Measurements from ENCODE around the gene ASB3. TPM values are rescaled to one million over a fixed set of nuclear protein-coding genes. Genes with fewer than 3 reads are reported as not detected.

Gene ASB3
- polyA plus RNA-seq, 2 donors = 5.8 to 8.0 TPM

- no peak overlapping the region for H3K4me3 ChIP-seq (ENCODE audit: low read depth in 1 of 2, low read length in 2 of 2)
- H3K27ac ChIP-seq (ENCODE audit: low read depth in 2 of 2, low read length in 1 of 2) = no peak overlapping the region
- no peaks in the 10 kb centered on the region for H3K9me3 ChIP-seq (ENCODE audit: control insufficient read depth in 2 of 2, insufficient read depth in 1 of 2, low read depth in 1 of 2, low read length in 1 of 2)
- 89% methylated on average over 6 of the region's 6 CpGs for WGBS, 2 donors
- H3K36me3 ChIP-seq (ENCODE audit: control insufficient read depth in 2 of 2, insufficient read depth in 2 of 2, low read length in 1 of 2) = no peaks in the 10 kb centered on the region
- no peaks in the 10 kb centered on the region for H3K27me3 ChIP-seq (ENCODE audit: control insufficient read depth in 1 of 2, insufficient read depth in 2 of 2, low read length in 2 of 2)
- H3K4me1 ChIP-seq (ENCODE audit: control insufficient read depth in 2 of 2, insufficient read depth in 2 of 2, low read length in 1 of 2) = no peaks in the 10 kb centered on the region
Observed at GRCh38 chr2:53821810-53822209, 35.1 kb upstream of the ASB3 start.

GRCh38 chr2:53820711-53821110 lies 34.0 kb upstream of the ASB3 start:
- no peak overlapping the region for H3K4me3 ChIP-seq (ENCODE audit: low read depth in 1 of 2, low read length in 2 of 2)
- WGBS, 2 donors = 88 to 89% methylated on average over 4 of the region's 4 CpGs
- H3K9me3 ChIP-seq (ENCODE audit: control insufficient read depth in 2 of 2, insufficient read depth in 1 of 2, low read depth in 1 of 2, low read length in 1 of 2) = no peaks in the 10 kb centered on the region
- no peak overlapping the region for H3K27ac ChIP-seq (ENCODE audit: low read depth in 2 of 2, low read length in 1 of 2)
- H3K27me3 ChIP-seq (ENCODE audit: control insufficient read depth in 1 of 2, insufficient read depth in 2 of 2, low read length in 2 of 2) = no peaks in the 10 kb centered on the region
- H3K36me3 ChIP-seq (ENCODE audit: control insufficient read depth in 2 of 2, insufficient read depth in 2 of 2, low read length in 1 of 2) = no peaks in the 10 kb centered on the region
- H3K4me1 ChIP-seq (ENCODE audit: control insufficient read depth in 2 of 2, insufficient read depth in 2 of 2, low read length in 1 of 2) = no peaks in the 10 kb centered on the region

GRCh38 chr2:53820048-53820447 lies 33.3 kb upstream of the ASB3 start:
- Histone ChIP-seq H3K4me3 (ENCODE audit: low read depth in 1 of 2, low read length in 2 of 2) (no peak overlapping the region), H3K27me3 (ENCODE audit: control insufficient read depth in 1 of 2, insufficient read depth in 2 of 2, low read length in 2 of 2) (no peaks in the 10 kb centered on the region), H3K9me3 (ENCODE audit: control insufficient read depth in 2 of 2, insufficient read depth in 1 of 2, low read depth in 1 of 2, low read length in 1 of 2) (no peaks in the 10 kb centered on the region), H3K4me1 (ENCODE audit: control insufficient read depth in 2 of 2, insufficient read depth in 2 of 2, low read length in 1 of 2) (no peaks in the 10 kb centered on the region), H3K36me3 (ENCODE audit: control insufficient read depth in 2 of 2, insufficient read depth in 2 of 2, low read length in 1 of 2) (no peaks in the 10 kb centered on the region), H3K27ac (ENCODE audit: low read depth in 2 of 2, low read length in 1 of 2) (no peak overlapping the region)
- 91 to 94% methylated on average over 9 of the region's 9 CpGs for WGBS, 2 donors

GRCh38 chr2:53819634-53820033 lies 32.9 kb upstream of the ASB3 start:
- 77 to 86% methylated on average over 4 of the region's 4 CpGs for WGBS, 2 donors
- H3K27me3 ChIP-seq (ENCODE audit: control insufficient read depth in 1 of 2, insufficient read depth in 2 of 2, low read length in 2 of 2) = no peaks in the 10 kb centered on the region
- H3K9me3 ChIP-seq (ENCODE audit: control insufficient read depth in 2 of 2, insufficient read depth in 1 of 2, low read depth in 1 of 2, low read length in 1 of 2) = no peaks in the 10 kb centered on the region
- no peaks in the 10 kb centered on the region for H3K4me1 ChIP-seq (ENCODE audit: control insufficient read depth in 2 of 2, insufficient read depth in 2 of 2, low read length in 1 of 2)
- no peaks in the 10 kb centered on the region for H3K36me3 ChIP-seq (ENCODE audit: control insufficient read depth in 2 of 2, insufficient read depth in 2 of 2, low read length in 1 of 2)
- no peak overlapping the region for H3K27ac ChIP-seq (ENCODE audit: low read depth in 2 of 2, low read length in 1 of 2)
- no peak overlapping the region for H3K4me3 ChIP-seq (ENCODE audit: low read depth in 1 of 2, low read length in 2 of 2)

GRCh38 chr2:53818854-53819435 lies 32.2 kb upstream of the ASB3 start:
- Histone ChIP-seq H3K4me3 (ENCODE audit: low read depth in 1 of 2, low read length in 2 of 2) (no peak overlapping the region), H3K36me3 (ENCODE audit: control insufficient read depth in 2 of 2, insufficient read depth in 2 of 2, low read length in 1 of 2) (no peaks in the 10 kb centered on the region), H3K27me3 (ENCODE audit: control insufficient read depth in 1 of 2, insufficient read depth in 2 of 2, low read length in 2 of 2) (no peaks in the 10 kb centered on the region), H3K4me1 (ENCODE audit: control insufficient read depth in 2 of 2, insufficient read depth in 2 of 2, low read length in 1 of 2) (no peaks in the 10 kb centered on the region), H3K27ac (ENCODE audit: low read depth in 2 of 2, low read length in 1 of 2) (no peak overlapping the region), H3K9me3 (ENCODE audit: control insufficient read depth in 2 of 2, insufficient read depth in 1 of 2, low read depth in 1 of 2, low read length in 1 of 2) (no peaks in the 10 kb centered on the region)
- 86 to 90% methylated on average over 3 of the region's 3 CpGs for WGBS, 2 donors

GRCh38 chr2:53813151-53813550 lies 26.4 kb upstream of the ASB3 start:
- Histone ChIP-seq H3K4me3 (ENCODE audit: low read depth in 1 of 2, low read length in 2 of 2) (no peak overlapping the region), H3K9me3 (ENCODE audit: control insufficient read depth in 2 of 2, insufficient read depth in 1 of 2, low read depth in 1 of 2, low read length in 1 of 2) (no peaks in the 10 kb centered on the region), H3K27ac (ENCODE audit: low read depth in 2 of 2, low read length in 1 of 2) (no peak overlapping the region), H3K4me1 (ENCODE audit: control insufficient read depth in 2 of 2, insufficient read depth in 2 of 2, low read length in 1 of 2) (no peaks in the 10 kb centered on the region), H3K36me3 (ENCODE audit: control insufficient read depth in 2 of 2, insufficient read depth in 2 of 2, low read length in 1 of 2) (no peaks in the 10 kb centered on the region), H3K27me3 (ENCODE audit: control insufficient read depth in 1 of 2, insufficient read depth in 2 of 2, low read length in 2 of 2) (no peaks in the 10 kb centered on the region)

- Histone ChIP-seq H3K4me1 (ENCODE audit: control insufficient read depth in 2 of 2, insufficient read depth in 2 of 2, low read length in 1 of 2) (no peaks in the 10 kb centered on the region), H3K36me3 (ENCODE audit: control insufficient read depth in 2 of 2, insufficient read depth in 2 of 2, low read length in 1 of 2) (no peaks in the 10 kb centered on the region), H3K9me3 (ENCODE audit: control insufficient read depth in 2 of 2, insufficient read depth in 1 of 2, low read depth in 1 of 2, low read length in 1 of 2) (no peaks in the 10 kb centered on the region), H3K4me3 (ENCODE audit: low read depth in 1 of 2, low read length in 2 of 2) (no peak overlapping the region), H3K27ac (ENCODE audit: low read depth in 2 of 2, low read length in 1 of 2) (no peak overlapping the region), H3K27me3 (ENCODE audit: control insufficient read depth in 1 of 2, insufficient read depth in 2 of 2, low read length in 2 of 2) (no peaks in the 10 kb centered on the region)
- 94 to 99% methylated on average over 3 of the region's 3 CpGs for WGBS, 2 donors
Observed at GRCh38 chr2:53811601-53812000, 24.8 kb upstream of the ASB3 start.

GRCh38 chr2:53802617-53803151 lies 15.9 kb upstream of the ASB3 start:
- Histone ChIP-seq H3K9me3 (ENCODE audit: control insufficient read depth in 2 of 2, insufficient read depth in 1 of 2, low read depth in 1 of 2, low read length in 1 of 2) (no peaks in the 10 kb centered on the region), H3K4me3 (ENCODE audit: low read depth in 1 of 2, low read length in 2 of 2) (no peak overlapping the region), H3K27me3 (ENCODE audit: control insufficient read depth in 1 of 2, insufficient read depth in 2 of 2, low read length in 2 of 2) (no peaks in the 10 kb centered on the region), H3K27ac (ENCODE audit: low read depth in 2 of 2, low read length in 1 of 2) (no peak overlapping the region), H3K36me3 (ENCODE audit: control insufficient read depth in 2 of 2, insufficient read depth in 2 of 2, low read length in 1 of 2) (peaks cover 3 to 5% of the 10 kb centered on the region in 2 donors), H3K4me1 (ENCODE audit: control insufficient read depth in 2 of 2, insufficient read depth in 2 of 2, low read length in 1 of 2) (no peaks in the 10 kb centered on the region)
- 85 to 86% methylated on average over 7 of the region's 7 CpGs for WGBS, 2 donors

- Histone ChIP-seq H3K9me3 (ENCODE audit: control insufficient read depth in 2 of 2, insufficient read depth in 1 of 2, low read depth in 1 of 2, low read length in 1 of 2) (no peaks in the 10 kb centered on the region), H3K27ac (ENCODE audit: low read depth in 2 of 2, low read length in 1 of 2) (no peak overlapping the region), H3K4me1 (ENCODE audit: control insufficient read depth in 2 of 2, insufficient read depth in 2 of 2, low read length in 1 of 2) (no peaks in the 10 kb centered on the region), H3K27me3 (ENCODE audit: control insufficient read depth in 1 of 2, insufficient read depth in 2 of 2, low read length in 2 of 2) (no peaks in the 10 kb centered on the region), H3K4me3 (ENCODE audit: low read depth in 1 of 2, low read length in 2 of 2) (no peak overlapping the region), H3K36me3 (ENCODE audit: control insufficient read depth in 2 of 2, insufficient read depth in 2 of 2, low read length in 1 of 2) (peaks cover 3 to 5% of the 10 kb centered on the region in 2 donors)
Observed at GRCh38 chr2:53801547-53801946, 14.8 kb upstream of the ASB3 start.

GRCh38 chr2:53793821-53794220 lies 7.1 kb upstream of the ASB3 start:
- H3K27me3 ChIP-seq (ENCODE audit: control insufficient read depth in 1 of 2, insufficient read depth in 2 of 2, low read length in 2 of 2) = no peaks in the 10 kb centered on the region
- 84 to 85% methylated on average over 3 of the region's 3 CpGs for WGBS, 2 donors
- no peak overlapping the region for H3K27ac ChIP-seq (ENCODE audit: low read depth in 2 of 2, low read length in 1 of 2)
- no peak overlapping the region for H3K4me3 ChIP-seq (ENCODE audit: low read depth in 1 of 2, low read length in 2 of 2)
- H3K36me3 ChIP-seq (ENCODE audit: control insufficient read depth in 2 of 2, insufficient read depth in 2 of 2, low read length in 1 of 2) = peaks cover 0 to 3% of the 10 kb centered on the region in 2 donors
- H3K9me3 ChIP-seq (ENCODE audit: control insufficient read depth in 2 of 2, insufficient read depth in 1 of 2, low read depth in 1 of 2, low read length in 1 of 2) = no peaks in the 10 kb centered on the region
- H3K4me1 ChIP-seq (ENCODE audit: control insufficient read depth in 2 of 2, insufficient read depth in 2 of 2, low read length in 1 of 2) = no peaks in the 10 kb centered on the region

Measured in esophagus (tissue), 2 donors.